Adrenal gland (tissue), 12 donors: Measurements from ENCODE around the gene MBNL1. TPM values are rescaled to one million over a fixed set of nuclear protein-coding genes. Genes with fewer than 3 reads are reported as not detected.

ENCODE experiments used
- DNase-seq, 7 donors: peaks; one replicate each; pipeline ENCODE4 v3.0.0-alpha.2; 2019 to 2020
- H3K27ac ChIP-seq, 5 donors: fragments of 200-600 bp; sonication (generic) in 4 of 5; 1 replicate in 3 of 5; 2 replicates in 2 of 5; pipeline versions ENCODE4 v1.5.1 to v1.8.0; 2016 to 2020; ENCODE audit warnings: mild to moderate bottlenecking in 1 of 5
- H3K27me3 ChIP-seq: fragments of 200-600 bp; 2 replicates; pipeline ENCODE4 v1.8.0; 2021
- H3K36me3 ChIP-seq, 2 donors: fragments of 200-600 bp; replicated peaks in 1 of 2; 1 replicate in 1 of 2; 2 replicates in 1 of 2; pipeline versions ENCODE4 v1.5.1 to v1.8.0; 2018 to 2022
- H3K4me1 ChIP-seq, 2 donors: fragments of 200-600 bp; replicated peaks in 1 of 2; 1 replicate in 1 of 2; 2 replicates in 1 of 2; pipeline versions ENCODE4 v1.5.1 to v1.8.0; 2018 to 2021
- H3K4me3 ChIP-seq, 4 donors: fragments of 200-600 bp; sonication (generic) in 3 of 4; one replicate each; pipeline ENCODE4 v1.5.1; 2016 to 2018
- H3K9me3 ChIP-seq, 3 donors: fragments of 200-600 bp; sonication (generic) in 1 of 3; replicated peaks in 1 of 3; 1 replicate in 2 of 3; 2 replicates in 1 of 3; pipeline versions ENCODE4 v1.5.1 to v1.8.0; 2016 to 2021
- POLR2A ChIP-seq, 2 donors: fragments of 450-650 bp; IDR thresholded peaks; one replicate each; pipeline ENCODE4 v1.6.1; 2017; ENCODE audit warnings: antibody characterized with exemption in 2 of 2, mild to moderate bottlenecking in 2 of 2, moderate library complexity in 1 of 2
- WGBS, 4 donors: extraction: QIAGEN DNeasy Blood & Tissue Kit in 2 of 4; methylation state at CpG; one replicate each; pipeline versions ENCODE4 v1.1.5 to v1.1.7; 2013 to 2017; 5-methylcytosine and 5-hydroxymethylcytosine counted together
- intact Hi-C, 2 donors: fragments of 100-400 bp; cut with DNase I; formaldehyde crosslinking; loops; one replicate each; pipeline versions ENCODE4 v1.14.1 to v1.15.0; 2022 to 2023
- polyA plus RNA-seq, 3 donors: library from polyadenylated mRNA; stranded (reverse); fragments of 200-250 nt in 2 of 3; fragments of 350-450 nt in 1 of 3; fragmentation: Illumina TruSeq in 1 of 3; extraction: RNeasy Lipid Tissue Mini Kit (QIAGEN cat#74804) in 1 of 3; gene quantifications; one replicate each; pipeline ENCODE4 v1.2.3, GENCODE V29; 2013 to 2014
- total RNA-seq, 9 donors: library from RNA; depleted of rRNA in 4 of 9; stranded (reverse); fragments of >200 nt in 4 of 9; fragments of 120-200 nt in 1 of 9; fragmentation: NEBNext Ultra II Directional in 1 of 9; extraction: Animal tissue kit (Norgen Biotek cat#: 25700) in 1 of 9; gene quantifications; one replicate each; pipeline versions ENCODE4 v1.1.0 to v1.2.4, GENCODE V29; 2013 to 2023
- TF ChIP-seq, protein P1 (sequence below), 6 experiments: fragments of 450-650 bp in 4 of 6; fragments of 200-600 bp in 2 of 6; sonication (generic) in 1 of 6; IDR thresholded peaks; 1 replicate in 5 of 6; 2 replicates in 1 of 6; pipeline versions ENCODE4 v1.5.1 to v1.8.0; 2016 to 2021; ENCODE audit warnings: antibody characterized with exemption in 6 of 6, mild to moderate bottlenecking in 2 of 6, moderate library complexity in 1 of 6
- donor health status: healthy with polysubstance abuse.
- donor health status: Bipolar disorder and iron deficiency.
- donor health status: DM: yes; HTN: yes; CAD: no.
- donor health status: DM: no; HTN: no; CAD: no.
- donor health status: DM: no; HTN: no; CAD: no.
- donor health status: DM: yes; HTN: yes; CAD: no.

MBNL1 gene
- total and polyA plus RNA-seq, 12 donors = 30.6 to 252 (median 122) TPM

- Histone ChIP-seq H3K4me3 (no peak overlapping the region), H3K9me3 (no peaks in the 10 kb centered on the region), H3K27me3 (no peaks in the 10 kb centered on the region), H3K36me3 (no peaks in the 10 kb centered on the region), H3K4me1 (peaks cover 4 to 25% of the 10 kb centered on the region in 2 donors), H3K27ac (no peak overlapping the region)
- intact Hi-C loops = no loop called here
- no peak for TF ChIP-seq POLR2A (IDR thresholded peaks at IDR 0.05)
- TF ChIP-seq, protein P1, sequence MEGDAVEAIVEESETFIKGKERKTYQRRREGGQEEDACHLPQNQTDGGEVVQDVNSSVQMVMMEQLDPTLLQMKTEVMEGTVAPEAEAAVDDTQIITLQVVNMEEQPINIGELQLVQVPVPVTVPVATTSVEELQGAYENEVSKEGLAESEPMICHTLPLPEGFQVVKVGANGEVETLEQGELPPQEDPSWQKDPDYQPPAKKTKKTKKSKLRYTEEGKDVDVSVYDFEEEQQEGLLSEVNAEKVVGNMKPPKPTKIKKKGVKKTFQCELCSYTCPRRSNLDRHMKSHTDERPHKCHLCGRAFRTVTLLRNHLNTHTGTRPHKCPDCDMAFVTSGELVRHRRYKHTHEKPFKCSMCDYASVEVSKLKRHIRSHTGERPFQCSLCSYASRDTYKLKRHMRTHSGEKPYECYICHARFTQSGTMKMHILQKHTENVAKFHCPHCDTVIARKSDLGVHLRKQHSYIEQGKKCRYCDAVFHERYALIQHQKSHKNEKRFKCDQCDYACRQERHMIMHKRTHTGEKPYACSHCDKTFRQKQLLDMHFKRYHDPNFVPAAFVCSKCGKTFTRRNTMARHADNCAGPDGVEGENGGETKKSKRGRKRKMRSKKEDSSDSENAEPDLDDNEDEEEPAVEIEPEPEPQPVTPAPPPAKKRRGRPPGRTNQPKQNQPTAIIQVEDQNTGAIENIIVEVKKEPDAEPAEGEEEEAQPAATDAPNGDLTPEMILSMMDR (IDR thresholded peaks at IDR 0.05) = no peak
- 78 to 85% (median 80%) methylated on average over 4 of the region's 4 CpGs for WGBS, 4 donors
- no peak for DNase-seq
These were observed 83.8 kb downstream of the MBNL1 start for GRCh38 chr3:152352554-152352953.

- no peaks in the 10 kb centered on the region for H3K9me3 ChIP-seq
- TF ChIP-seq, protein P1 (IDR thresholded peaks at IDR 0.05) = no peak
- TF ChIP-seq POLR2A (IDR thresholded peaks at IDR 0.05) = no peak
- intact Hi-C loops = no loop called here
- no peak overlapping the region for H3K27ac ChIP-seq
- no peak for DNase-seq
- H3K36me3 ChIP-seq = no peaks in the 10 kb centered on the region
- no peak overlapping the region for H3K4me3 ChIP-seq
- peaks cover 4 to 31% of the 10 kb centered on the region in 2 donors for H3K4me1 ChIP-seq
- H3K27me3 ChIP-seq = no peaks in the 10 kb centered on the region
These were observed 84.8 kb downstream of the MBNL1 start for GRCh38 chr3:152353578-152353977.

DNA sequence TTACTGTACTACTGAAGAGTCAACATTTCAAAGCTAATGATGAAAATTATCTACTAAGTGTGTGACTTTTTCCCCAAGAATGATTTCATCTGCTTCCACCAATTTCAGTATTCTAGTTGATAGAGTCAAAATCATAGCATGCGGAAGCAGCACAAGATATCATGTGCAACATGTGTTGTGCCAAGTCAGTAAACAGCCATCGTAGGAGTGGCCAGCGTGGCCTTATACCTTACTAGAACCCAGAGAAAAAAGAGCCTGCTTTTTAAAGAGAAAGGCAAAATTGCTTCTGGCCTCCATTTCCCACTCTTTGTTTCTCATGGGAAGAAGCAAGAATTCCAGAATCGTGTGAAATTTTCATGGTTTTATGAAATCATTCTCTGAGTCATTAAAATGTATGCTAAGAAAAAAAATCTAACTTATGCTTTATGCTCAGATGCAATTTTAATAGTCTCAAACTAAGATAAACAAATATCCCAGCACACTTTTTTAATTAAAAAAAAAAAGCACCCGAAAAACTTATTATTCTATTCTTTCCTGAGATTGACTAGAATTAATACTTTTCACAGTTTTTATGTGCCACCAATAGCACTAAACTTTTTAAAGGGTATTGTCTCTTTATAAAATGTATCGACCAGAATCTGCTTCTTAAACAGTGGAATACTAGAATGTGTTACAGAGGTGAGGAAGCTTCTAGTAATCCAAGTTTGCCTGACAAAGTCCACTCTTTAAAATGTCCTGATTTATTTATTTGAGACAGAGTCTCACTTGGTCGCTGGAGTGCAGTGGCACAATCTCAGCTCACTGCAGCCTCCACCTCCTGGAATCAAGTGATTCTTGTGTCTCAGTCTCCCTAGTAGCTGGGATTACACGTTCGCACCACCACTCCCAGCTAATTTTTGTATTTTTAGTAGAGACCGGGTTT, 87.3 kb downstream of the MBNL1 start:
- TF ChIP-seq, protein P1 (IDR thresholded peaks at IDR 0.05) = no peak
- no peak for TF ChIP-seq POLR2A (IDR thresholded peaks at IDR 0.05)
- Histone ChIP-seq H3K9me3 (no peaks in the 10 kb centered on the region), H3K4me1 (peaks cover 4 to 32% of the 10 kb centered on the region in 2 donors), H3K27me3 (no peaks in the 10 kb centered on the region), H3K4me3 (no peak overlapping the region), H3K36me3 (no peaks in the 10 kb centered on the region), H3K27ac (no peak overlapping the region)
- 92 to 96% (median 94%) methylated on average over 10 of the region's 10 CpGs for WGBS, 4 donors
- DNase-seq = no peak
- intact Hi-C loops = no loop called here

- DNase-seq = no peak
- Histone ChIP-seq H3K27ac (no peak overlapping the region), H3K4me1 (peaks cover 4 to 32% of the 10 kb centered on the region in 2 donors), H3K36me3 (no peaks in the 10 kb centered on the region), H3K27me3 (no peaks in the 10 kb centered on the region), H3K9me3 (no peaks in the 10 kb centered on the region), H3K4me3 (no peak overlapping the region)
- TF ChIP-seq, protein P1 (IDR thresholded peaks at IDR 0.05) = no peak
- no peak for TF ChIP-seq POLR2A (IDR thresholded peaks at IDR 0.05)
- intact Hi-C loops = no loop called here
- 93 to 100% (median 97%) methylated on average over 2 of the region's 2 CpGs for WGBS, 4 donors
These were observed 88.1 kb downstream of the MBNL1 start for GRCh38 chr3:152356870-152357276.
